Choroid plexus epithelial cell (primary cell): ENCODE results near the gene NOP14.
"Not testable (repeated sequence)": the region's sequence is repeated elsewhere in the genome, so short reads cannot be mapped to it uniquely, and the experiment has no call there.

Source experiments
- DNase-seq: peaks from one replicate; pipeline ENCODE4 v3.0.0-alpha.2; 2010; ENCODE audit warnings: low read depth
- H3K4me3 ChIP-seq: 2 replicates; pipeline ENCODE4 v1.5.1; 2011; ENCODE audit warnings: low read depth, mild to moderate bottlenecking, control low read depth, low read length, moderate library complexity
- TF ChIP-seq, protein P1 (sequence below): conservative IDR thresholded peaks from 2 replicates; pipeline ENCODE4 v1.5.1; 2011; ENCODE audit warnings: low read depth, mild to moderate bottlenecking, control low read depth, inconsistent platforms, low read length, moderate library complexity

Gene NOP14

DNA sequence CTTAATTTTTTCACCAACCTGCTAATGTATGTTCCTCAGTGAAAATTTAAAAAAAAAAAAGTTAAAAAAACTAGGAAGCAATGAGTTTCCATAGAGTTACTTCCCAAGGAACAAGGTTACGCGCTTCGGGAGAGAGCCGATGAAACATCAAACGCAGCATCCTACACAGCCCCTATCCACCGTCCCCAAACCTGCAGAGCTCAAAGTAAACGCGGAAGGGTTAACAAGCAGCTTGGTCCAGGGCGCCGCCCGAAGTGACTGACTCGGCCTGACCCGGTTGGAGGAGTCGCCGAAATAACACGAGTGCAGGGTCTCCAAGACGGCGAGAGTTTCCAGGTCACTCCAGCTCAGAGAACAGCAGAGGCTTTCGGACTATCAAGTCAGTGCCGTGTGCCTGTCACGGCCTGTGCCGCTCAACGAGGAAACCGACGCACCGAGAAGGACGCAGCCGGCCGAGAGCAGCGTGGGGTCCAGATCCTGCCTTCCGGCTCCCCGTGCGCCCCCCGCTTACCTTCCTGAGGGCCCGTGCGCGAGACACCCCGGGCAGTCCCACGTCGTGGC is 512 bp downstream of the NOP14 start:
- peak; percentile 59 for DNase-seq
- peak overlapping the region; percentile 96 for H3K4me3 ChIP-seq
- TF ChIP-seq, protein P1, sequence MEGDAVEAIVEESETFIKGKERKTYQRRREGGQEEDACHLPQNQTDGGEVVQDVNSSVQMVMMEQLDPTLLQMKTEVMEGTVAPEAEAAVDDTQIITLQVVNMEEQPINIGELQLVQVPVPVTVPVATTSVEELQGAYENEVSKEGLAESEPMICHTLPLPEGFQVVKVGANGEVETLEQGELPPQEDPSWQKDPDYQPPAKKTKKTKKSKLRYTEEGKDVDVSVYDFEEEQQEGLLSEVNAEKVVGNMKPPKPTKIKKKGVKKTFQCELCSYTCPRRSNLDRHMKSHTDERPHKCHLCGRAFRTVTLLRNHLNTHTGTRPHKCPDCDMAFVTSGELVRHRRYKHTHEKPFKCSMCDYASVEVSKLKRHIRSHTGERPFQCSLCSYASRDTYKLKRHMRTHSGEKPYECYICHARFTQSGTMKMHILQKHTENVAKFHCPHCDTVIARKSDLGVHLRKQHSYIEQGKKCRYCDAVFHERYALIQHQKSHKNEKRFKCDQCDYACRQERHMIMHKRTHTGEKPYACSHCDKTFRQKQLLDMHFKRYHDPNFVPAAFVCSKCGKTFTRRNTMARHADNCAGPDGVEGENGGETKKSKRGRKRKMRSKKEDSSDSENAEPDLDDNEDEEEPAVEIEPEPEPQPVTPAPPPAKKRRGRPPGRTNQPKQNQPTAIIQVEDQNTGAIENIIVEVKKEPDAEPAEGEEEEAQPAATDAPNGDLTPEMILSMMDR: no peak

DNA sequence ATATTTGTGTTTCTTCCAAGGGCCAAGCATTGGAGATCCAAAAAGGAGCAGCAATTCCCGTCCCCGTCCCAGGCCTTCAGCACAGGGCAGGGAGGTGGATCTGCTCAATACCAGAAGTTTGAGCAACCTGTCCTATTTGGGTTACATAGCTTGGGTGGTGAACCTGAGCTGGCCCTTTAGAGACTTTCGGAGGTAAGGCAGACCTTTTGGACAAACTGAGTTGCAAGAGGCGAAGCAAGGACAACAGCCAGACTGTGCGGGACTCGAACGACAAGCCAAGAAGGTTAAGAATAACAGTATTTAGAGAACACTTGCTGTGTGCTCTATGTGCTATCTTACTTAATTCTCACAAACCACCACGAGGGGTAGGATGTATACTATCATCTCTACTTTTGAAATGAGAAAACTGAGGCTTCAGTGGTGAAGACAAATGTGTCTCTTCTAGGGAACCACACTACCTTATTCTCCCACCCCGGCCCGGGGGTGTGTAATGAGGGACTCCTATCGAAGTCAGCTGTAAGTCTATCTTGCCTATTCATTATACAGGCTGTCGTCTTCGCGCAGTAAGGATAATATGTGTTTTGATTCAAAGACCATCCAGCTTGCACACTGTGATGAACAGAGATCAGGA is 1.3 kb downstream of the NOP14 start:
- no peak for DNase-seq

DNA sequence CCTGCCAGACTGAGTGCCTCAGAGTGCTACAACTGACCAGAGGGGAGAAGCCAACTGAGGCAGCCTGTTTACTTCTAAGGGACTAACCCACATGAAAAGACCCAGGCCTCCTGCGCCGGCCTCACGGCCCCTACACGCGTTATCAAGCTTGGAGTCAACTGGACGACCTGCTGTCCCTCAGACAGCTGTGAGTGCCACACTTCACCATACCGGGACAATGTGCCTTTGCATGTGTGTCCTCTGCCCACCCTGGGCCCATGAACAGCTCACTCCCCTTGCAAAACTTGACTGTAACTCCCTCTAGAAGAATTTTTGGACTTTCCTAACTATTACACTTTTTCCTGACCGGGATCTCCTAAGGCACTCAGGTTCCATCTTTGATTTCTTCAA is 1.8 kb downstream of the NOP14 start:
- TF ChIP-seq, protein P1: no peak
- no peak for DNase-seq
- peak overlapping the region; percentile 96 for H3K4me3 ChIP-seq

More for the DNA sequence above, 1.3 kb downstream of the NOP14 start:
- TF ChIP-seq, protein P1: peak; percentile 11
- peak overlapping the region; percentile 96 for H3K4me3 ChIP-seq

DNA sequence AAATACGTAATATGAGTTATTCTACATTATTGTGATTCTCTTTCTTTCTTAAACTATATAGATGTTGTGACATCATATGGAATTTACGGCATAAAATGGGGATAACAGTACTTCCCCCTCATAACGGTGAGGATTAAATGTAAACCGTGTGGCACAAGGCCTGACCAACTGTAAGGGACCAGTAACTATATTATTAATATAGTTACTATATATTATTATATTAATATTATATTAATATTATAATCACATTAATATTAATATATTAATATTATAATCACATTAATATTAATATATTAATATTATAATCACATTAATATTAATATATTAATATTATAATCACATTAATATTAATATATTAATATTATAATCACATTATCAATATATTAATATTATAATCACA is 2.8 kb downstream of the NOP14 start:
- not testable (repeated sequence) for H3K4me3 ChIP-seq, DNase-seq

DNA sequence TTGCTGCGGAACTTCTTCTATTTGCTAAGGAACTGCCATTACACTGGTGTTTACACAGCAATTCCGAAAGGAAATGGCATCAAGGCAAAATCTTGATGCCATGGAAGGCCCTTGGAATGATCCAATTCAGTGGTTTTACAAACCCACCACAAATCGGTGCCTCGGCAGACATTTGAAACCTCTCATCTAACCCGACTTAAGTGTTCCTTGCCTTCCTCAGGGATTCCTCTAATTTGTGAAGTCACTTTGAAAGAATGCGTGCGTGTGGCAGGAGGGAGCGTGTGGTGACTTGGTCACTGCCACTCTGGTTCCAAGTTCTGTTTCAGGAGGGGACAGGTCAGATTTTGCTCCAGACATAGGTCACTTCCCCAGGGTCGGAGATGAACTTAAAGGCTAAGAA is 4.8 kb downstream of the NOP14 start:
- TF ChIP-seq, protein P1: no peak
- H3K4me3 ChIP-seq: no peak overlapping the region
- peak; percentile 38 for DNase-seq

DNA sequence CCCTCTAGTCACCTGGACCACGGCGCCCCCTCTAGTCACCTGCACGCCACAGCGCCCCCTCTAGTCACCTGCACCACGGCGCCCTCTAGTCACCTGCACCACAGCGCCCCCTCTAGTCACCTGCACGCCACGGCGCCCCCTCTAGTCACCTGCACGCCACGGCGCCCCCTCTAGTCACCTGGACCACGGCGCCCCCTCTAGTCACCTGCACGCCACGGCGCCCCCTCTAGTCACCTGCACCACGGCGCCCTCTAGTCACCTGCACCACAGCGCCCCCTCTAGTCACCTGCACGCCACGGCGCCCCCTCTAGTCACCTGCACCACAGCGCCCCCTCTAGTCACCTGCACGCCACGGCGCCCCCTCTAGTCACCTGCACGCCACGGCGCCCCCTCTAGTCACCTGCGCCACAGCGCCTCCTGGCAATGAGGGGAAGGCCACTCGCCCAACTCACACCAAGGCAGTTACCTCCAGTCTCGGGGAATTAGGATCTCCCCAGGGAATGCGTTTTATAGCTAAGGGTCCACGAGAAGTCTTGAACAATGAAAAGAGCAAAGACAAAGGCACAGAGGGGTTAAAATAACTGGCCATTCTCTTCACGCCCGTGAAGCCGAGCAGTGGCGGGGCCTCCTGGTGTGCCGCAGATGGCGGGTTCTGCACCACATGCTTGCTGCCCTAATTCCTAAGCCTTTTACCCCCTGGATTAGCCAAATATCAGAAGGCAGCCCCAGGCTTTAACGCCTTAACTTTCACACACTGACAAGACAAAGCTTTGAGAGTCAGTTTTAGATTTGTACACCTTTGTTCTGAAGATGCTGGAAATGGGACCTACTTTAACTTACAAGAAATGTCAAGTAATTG is 7.8 kb downstream of the NOP14 start:
- H3K4me3 ChIP-seq, DNase-seq: not testable (repeated sequence)

DNA sequence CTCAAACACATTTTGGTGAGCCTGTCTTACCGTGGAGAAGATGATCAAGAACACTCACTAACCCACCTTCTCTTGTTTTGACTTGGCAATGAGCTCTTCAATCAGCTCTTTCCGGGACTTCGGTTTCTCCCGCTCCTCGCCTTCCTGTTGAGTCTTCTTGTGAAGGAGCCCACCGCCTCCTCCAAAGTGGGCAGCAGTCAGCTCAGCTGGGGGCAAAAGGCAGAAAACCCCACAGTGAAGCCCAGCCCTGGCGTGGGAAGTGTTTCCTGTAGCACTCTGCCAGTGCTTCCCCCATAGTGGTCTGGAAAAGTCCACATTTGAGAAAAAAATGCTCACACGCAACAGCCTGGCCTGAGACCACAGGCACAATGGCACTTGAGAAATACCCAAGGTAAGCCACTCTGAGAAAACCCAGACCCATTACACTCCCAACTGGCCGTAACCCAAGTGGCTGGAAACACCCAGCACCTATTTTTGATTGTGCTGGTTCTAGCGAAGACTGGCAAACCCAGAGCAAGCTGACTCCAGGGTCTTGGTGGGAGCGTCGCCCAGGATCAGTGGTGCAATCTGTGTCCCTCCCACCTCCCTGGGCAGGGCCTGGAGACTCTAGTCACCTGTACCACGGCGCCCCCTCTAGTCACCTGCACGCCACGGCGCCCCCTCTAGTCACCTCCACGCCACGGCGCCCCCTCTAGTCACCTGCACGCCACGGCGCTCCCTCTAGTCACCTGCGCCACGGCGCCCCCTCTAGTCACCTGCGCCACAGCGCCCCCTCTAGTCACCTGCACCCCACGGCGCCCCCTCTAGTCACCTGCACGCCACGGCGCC is 8.6 kb downstream of the NOP14 start:
- no peak for DNase-seq
- no peak overlapping the region for H3K4me3 ChIP-seq
- TF ChIP-seq, protein P1: no peak
